H1 (cell line): ENCODE data around the gene TBK1. TPM values are rescaled to one million over a fixed set of nuclear protein-coding genes. Genes with fewer than 3 reads are reported as not detected.

Source experiments
- CTCF ChIA-PET: fragments of 300-600 bp; sonication (Branson Sonifier 250); formaldehyde crosslinking; loops from one replicate; lab custom pipeline; 2021; ENCODE audit not compliant: partially characterized antibody; lab: Charles Lee
- POLR2A ChIA-PET: fragments of 300-600 bp; sonication (Branson Sonifier 250); formaldehyde crosslinking; loops from one replicate; lab custom pipeline; 2021; ENCODE audit warnings: inconsistent platforms; ENCODE audit not compliant: partially characterized antibody; lab: Charles Lee
- DNase-seq, 2 experiments: peaks; one replicate each; pipeline versions ENCODE4 v3.0.0 to v3.0.0-alpha.2; 2010 to 2022; ENCODE audit warnings: low spot score in 2 of 2, low read depth in 1 of 2, mixed read lengths in 1 of 2
- FAIRE-seq: peaks from 2 replicates; lab custom pipeline; 2011; peaks lifted over from hg19 to GRCh38; lab: Jason Lieb, UNC
- H2AFZ ChIP-seq: 2 replicates; pipeline ENCODE4 v1.8.1; 2012; ENCODE audit warnings: low read length, inconsistent platforms
- H2AK5ac ChIP-seq: 2 replicates; pipeline ENCODE4 v1.6.1; 2013; ENCODE audit warnings: low read depth, low read length
- H2BK120ac ChIP-seq: replicated peaks from 2 replicates; pipeline ENCODE3; 2013; ENCODE audit warnings: low read depth, low read length, inconsistent platforms
- H2BK12ac ChIP-seq: 2 replicates; pipeline ENCODE4 v1.6.1; 2013; ENCODE audit warnings: low read depth, low read length
- H2BK15ac ChIP-seq: 2 replicates; pipeline ENCODE4 v1.6.1; 2013; ENCODE audit warnings: low read length
- H2BK20ac ChIP-seq: 2 replicates; pipeline ENCODE4 v1.6.1; 2013; ENCODE audit warnings: low read length
- H2BK5ac ChIP-seq: 2 replicates; pipeline ENCODE4 v1.6.1; 2013; ENCODE audit warnings: low read depth, low read length
- H3K14ac ChIP-seq: 2 replicates; pipeline ENCODE4 v1.6.1; 2013; ENCODE audit warnings: inconsistent platforms; ENCODE audit not compliant: insufficient read length
- H3K18ac ChIP-seq: 2 replicates; pipeline ENCODE4 v1.6.1; 2013; ENCODE audit warnings: low read length; ENCODE audit errors: extremely low read depth
- H3K23ac ChIP-seq: 2 replicates; pipeline ENCODE4 v1.6.1; 2013; ENCODE audit warnings: inconsistent platforms; ENCODE audit not compliant: insufficient read length
- H3K23me2 ChIP-seq: 2 replicates; pipeline ENCODE4 v1.6.1; 2013; ENCODE audit warnings: low read depth, low read length
- H3K27ac ChIP-seq: 2 replicates; pipeline ENCODE4 v1.6.1; 2011; ENCODE audit warnings: low read depth, low read length, inconsistent platforms
- H3K27me3 ChIP-seq, 4 experiments: replicated peaks in 1 of 4; 1 replicate in 1 of 4; 2 replicates in 3 of 4; pipeline versions ENCODE4 v1.6.1 to v1.8.1; 2011 to 2013; ENCODE audit warnings: low read length in 3 of 4, mild to moderate bottlenecking in 3 of 4, inconsistent platforms in 2 of 4, mixed read lengths in 2 of 4, moderate library complexity in 1 of 4; ENCODE audit not compliant: control insufficient read depth in 3 of 4, insufficient read depth in 3 of 4; ENCODE audit errors: extremely low read depth in 1 of 4
- H3K36me3 ChIP-seq, 4 experiments: 2 replicates each; pipeline versions ENCODE4 v1.6.1 to v1.8.1; 2011 to 2013; ENCODE audit warnings: mild to moderate bottlenecking in 4 of 4, low read length in 3 of 4, moderate library complexity in 2 of 4, control low read depth in 1 of 4, inconsistent platforms in 1 of 4; ENCODE audit not compliant: insufficient read depth in 4 of 4, control insufficient read depth in 2 of 4
- H3K4ac ChIP-seq: replicated peaks from 2 replicates; pipeline ENCODE3; 2013; ENCODE audit warnings: low read length, low read depth, mixed read lengths, inconsistent platforms; ENCODE audit not compliant: insufficient read length
- H3K4me1 ChIP-seq, 4 experiments: replicated peaks in 1 of 4; 1 replicate in 1 of 4; 2 replicates in 3 of 4; pipeline versions ENCODE4 v1.6.1 to v1.8.1; 2011 to 2013; ENCODE audit warnings: low read length in 3 of 4, inconsistent platforms in 2 of 4, mixed read lengths in 1 of 4; ENCODE audit not compliant: insufficient read depth in 4 of 4, control insufficient read depth in 3 of 4
- H3K4me2 ChIP-seq, 2 experiments: 2 replicates each; pipeline versions ENCODE4 v1.6.1 to v1.8.1; 2011 to 2013; ENCODE audit warnings: low read depth in 2 of 2, low read length in 2 of 2, control low read depth in 1 of 2, inconsistent platforms in 1 of 2, mild to moderate bottlenecking in 1 of 2; ENCODE audit not compliant: insufficient read depth in 1 of 2
- H3K4me3 ChIP-seq, 4 experiments: fragments of 200-600, 300-600 bp in 1 of 4; sonication (generic), shearing (Covaris generic), sonication (Bioruptor Twin) in 1 of 4; 2 replicates each; pipeline versions ENCODE4 v1.5.1 to v1.8.1; 2011 to 2016; ENCODE audit warnings: low read length in 4 of 4, low read depth in 3 of 4, control low read depth in 2 of 4, inconsistent platforms in 2 of 4, mild to moderate bottlenecking in 2 of 4, mixed read lengths in 1 of 4, moderate library complexity in 1 of 4; ENCODE audit not compliant: insufficient read depth in 2 of 4; ENCODE audit errors: extremely low read depth in 1 of 4
- H3K56ac ChIP-seq: replicated peaks from 2 replicates; pipeline ENCODE3; 2013; ENCODE audit warnings: low read depth, mild to moderate bottlenecking, mixed read lengths, low read length, inconsistent platforms; ENCODE audit not compliant: insufficient read length
- H3K79me1 ChIP-seq: 2 replicates; pipeline ENCODE4 v1.6.1; 2013; ENCODE audit warnings: low read depth, low read length, control low read depth
- H3K79me2 ChIP-seq, 2 experiments: 2 replicates each; pipeline versions ENCODE4 v1.6.1 to v1.8.1; 2012 to 2013; ENCODE audit warnings: low read length in 2 of 2, mild to moderate bottlenecking in 2 of 2, inconsistent platforms in 1 of 2; ENCODE audit not compliant: insufficient read depth in 2 of 2, control insufficient read depth in 1 of 2
- H3K9ac ChIP-seq, 4 experiments: replicated peaks in 1 of 4; 1 replicate in 1 of 4; 2 replicates in 3 of 4; pipeline versions ENCODE4 v1.6.1 to v1.8.1; 2011 to 2013; ENCODE audit warnings: low read depth in 3 of 4, low read length in 3 of 4, control low read depth in 2 of 4, mild to moderate bottlenecking in 2 of 4, moderate library complexity in 2 of 4, inconsistent platforms in 1 of 4; ENCODE audit errors: extremely low read depth in 1 of 4
- H3K9me3 ChIP-seq, 2 experiments: 2 replicates each; pipeline versions ENCODE4 v1.6.1 to v1.8.1; 2012 to 2013; ENCODE audit warnings: mild to moderate bottlenecking in 2 of 2, moderate library complexity in 2 of 2, control low read depth in 1 of 2, inconsistent platforms in 1 of 2, low read depth in 1 of 2, low read length in 1 of 2, mixed read lengths in 1 of 2; ENCODE audit not compliant: insufficient read depth in 2 of 2
- H4K20me1 ChIP-seq, 2 experiments: replicated peaks in 1 of 2; 2 replicates each; pipeline versions ENCODE3 to v1.8.1; 2011 to 2013; ENCODE audit warnings: inconsistent platforms in 2 of 2, low read length in 2 of 2, mild to moderate bottlenecking in 1 of 2; ENCODE audit not compliant: insufficient read depth in 2 of 2, control insufficient read depth in 1 of 2
- H4K5ac ChIP-seq: 2 replicates; pipeline ENCODE4 v1.6.1; 2013; ENCODE audit warnings: low read length, low read depth, mixed read lengths, inconsistent platforms; ENCODE audit not compliant: insufficient read length
- H4K8ac ChIP-seq: 2 replicates; pipeline ENCODE4 v1.8.0; 2013; ENCODE audit warnings: mild to moderate bottlenecking, moderate library complexity, low read length, inconsistent platforms; ENCODE audit not compliant: insufficient read depth; ENCODE audit errors: extremely low read depth
- H4K91ac ChIP-seq: replicated peaks from 2 replicates; pipeline ENCODE3; 2013; ENCODE audit warnings: low read length, mixed read lengths, inconsistent platforms; ENCODE audit not compliant: insufficient read length
- ASH2L ChIP-seq: fragments of 200-600, 300-600 bp; sonication (generic); IDR thresholded peaks from one replicate; pipeline ENCODE4 v1.7.1; 2017; ENCODE audit warnings: low read length
- BRCA1 ChIP-seq: IDR thresholded peaks from 2 replicates; pipeline ENCODE4 v1.6.1; 2012; ENCODE audit warnings: low read depth, low read length, improper control_type of control experiment
- CBX8 ChIP-seq: fragments of 300-800, 300-1000 bp; sonication (generic); IDR thresholded peaks from 2 replicates; pipeline ENCODE4 v1.7.1; 2016; ENCODE audit warnings: low read depth, low read length, borderline replicate concordance
- CREB1 ChIP-seq: IDR thresholded peaks from 2 replicates; pipeline ENCODE4 v1.6.1; 2012; ENCODE audit warnings: inconsistent platforms
- HDAC2 ChIP-seq, 2 experiments: fragments of 300-600 bp in 1 of 2; sonication (generic) in 1 of 2; IDR thresholded peaks; 2 replicates each; pipeline ENCODE4 v1.6.1; 2011 to 2012; ENCODE audit warnings: low read depth in 2 of 2, low read length in 2 of 2, mild to moderate bottlenecking in 2 of 2, moderate library complexity in 2 of 2, borderline replicate concordance in 1 of 2, inconsistent platforms in 1 of 2
- HDAC6 ChIP-seq: IDR thresholded peaks from one replicate; pipeline ENCODE4 v1.7.1; 2012; ENCODE audit warnings: low read depth, mild to moderate bottlenecking, inconsistent platforms, low read length, moderate library complexity
- KDM5A ChIP-seq: fragments of 200-600 bp; IDR thresholded peaks from 2 replicates; pipeline ENCODE4 v1.7.1; 2012; ENCODE audit warnings: mild to moderate bottlenecking, low read length, inconsistent platforms, mixed read lengths
- POU5F1 ChIP-seq: IDR thresholded peaks from 2 replicates; pipeline ENCODE4 v1.6.1; 2011; ENCODE audit warnings: low read depth, mild to moderate bottlenecking, low read length, moderate library complexity
- SUZ12 ChIP-seq: fragments of 200-600 bp; sonication (generic); IDR thresholded peaks from 2 replicates; pipeline ENCODE4 v1.6.1; 2012; ENCODE audit warnings: mild to moderate bottlenecking, inconsistent platforms, low read length, moderate library complexity, mixed read lengths
- TCF12 ChIP-seq: IDR thresholded peaks from 2 replicates; pipeline ENCODE4 v1.6.1; 2011; ENCODE audit warnings: low read depth, mild to moderate bottlenecking, low read length
- TEAD4 ChIP-seq: IDR thresholded peaks from 2 replicates; pipeline ENCODE4 v1.6.1; 2012; ENCODE audit warnings: low read depth, low read length, inconsistent platforms, mixed read lengths
- YY1 ChIP-seq: IDR thresholded peaks from 2 replicates; pipeline ENCODE4 v1.6.1; 2011; ENCODE audit warnings: low read depth, mild to moderate bottlenecking, low read length
- WGBS, 2 experiments: shearing (Covaris generic) in 1 of 2; methylation state at CpG; one replicate each; pipeline versions ENCODE4 v1.1.6 to v1.1.7; 2013 to 2015; ENCODE audit warnings: low lambda C conversion rate in 2 of 2, mixed read lengths in 2 of 2, inconsistent platforms in 1 of 2, low coverage in 1 of 2, missing lambda C conversion rate in 1 of 2; ENCODE audit not compliant: insufficient replicate concordance in 2 of 2, insufficient coverage in 1 of 2, insufficient read length in 1 of 2; ENCODE audit errors: extremely low coverage in 1 of 2, missing lambda C conversion rate in 1 of 2; 5-methylcytosine and 5-hydroxymethylcytosine counted together
- polyA plus RNA-seq, 7 experiments: library from polyadenylated mRNA; depleted of rRNA in 3 of 7; stranded (reverse) in 5 of 7; unstranded in 2 of 7; fragments of >200 nt in 5 of 7; fragments of 200-250 nt in 2 of 7; gene quantifications; 1 replicate in 5 of 7; 2 replicates in 1 of 7; 4 replicates in 1 of 7; pipeline versions ENCODE4 v1.2.1 to v1.2.3, GENCODE V29; 2011 to 2013; ENCODE audit warnings: missing spikeins in 2 of 7, mixed read lengths in 2 of 7
- total RNA-seq: library from RNA; stranded (reverse); fragmentation: NEBNext Ultra II Directional; extraction: Animal tissue kit (Norgen Biotek cat#: 25700); gene quantifications from 2 replicates; pipeline ENCODE4 v1.2.1, GENCODE V29; 2021

The TBK1 gene
- total and polyA plus RNA-seq, 2 of the 8 experiments (the other 6 are each of a cell fraction or from before 2014, with no cell fraction given), result 5.3 to 20.4 TPM

GRCh38 chr12:64403707-64404469 is 48.0 kb upstream of the TBK1 start, which contains the start of gene XPOT:
Gene XPOT, plus strand, starts transcription at chr12:64404392. Its CDS starts 5,644 bp downstream, at chr12:64410036.
- H4K8ac ChIP-seq, result peak within 1 kb of the TSS; percentile 97
- H2BK20ac ChIP-seq, result no peak within 1 kb of the TSS
- peak within 1 kb of the TSS; percentile 82 for H3K56ac ChIP-seq
- H3K4me3 ChIP-seq, result peak within 1 kb of the TSS; percentile 73 to 96 (median 89)
- peak within 1 kb of the TSS; percentile 98 for H2BK5ac ChIP-seq
- H4K20me1 ChIP-seq, result peaks cover 5 to 11% of the 10 kb centered on the region in 2 experiments
- H3K36me3 ChIP-seq, result no peaks in the 10 kb centered on the region
- POLR2A ChIA-PET, result interaction anchor here (0.8 to 2.2 kb wide), 20 partner anchors 10 to 208 kb away, joined by 3 to 10 read pairs (median 3); partner anchors contain the start of gene C12orf56
- H3K27me3 ChIP-seq, result no peaks in the 10 kb centered on the region
- 0 out of 2 replicates have a peak within 1 kb of the TSS, but pooled peaks have one; percentile 88 for H2BK15ac ChIP-seq
- peak within 1 kb of the TSS; percentile 78 to 94 for H3K4me2 ChIP-seq
- CTCF ChIA-PET, result interaction anchor here (0.8 kb wide), 1 partner anchor 132 kb away, joined by 3 read pairs; no protein-coding TSS in a partner anchor
- FAIRE-seq (no peak), DNase-seq (peak; percentile 87 to 95)
- no peaks in the 10 kb centered on the region for H3K9me3 ChIP-seq
- peak within 1 kb of the TSS; percentile 96 for H4K91ac ChIP-seq
- no peak within 1 kb of the TSS for H3K14ac ChIP-seq
- H2BK120ac ChIP-seq, result no peak within 1 kb of the TSS
- H2BK12ac ChIP-seq, result peak within 1 kb of the TSS; percentile 95; the same call in 1 of the 2 replicates
- peaks cover 9% of the 10 kb centered on the region; the same call in 1 of the 2 replicates for H3K23me2 ChIP-seq
- 16% methylated on average over 60 of the region's 60 CpGs; no CpG with 5 or more reads in 1 of the 2 experiments for WGBS, 2 experiments
- H3K4me1 ChIP-seq, result peaks cover 0 to 5% (median 3%) of the 10 kb centered on the region in 4 experiments; a peak in 3 of 7 replicates
- H2AK5ac ChIP-seq, result peak within 1 kb of the TSS; percentile 96
- H3K18ac ChIP-seq, result peak within 1 kb of the TSS; percentile 97
- H4K5ac ChIP-seq, result peak within 1 kb of the TSS; percentile 97
- H3K9ac ChIP-seq, result peak within 1 kb of the TSS; percentile 91 to 96 (median 93)
- peak within 1 kb of the TSS; percentile 94 for H3K27ac ChIP-seq
- 0 out of 2 replicates have a peak, but pooled peaks cover 5% of the 10 kb centered on the region for H3K79me1 ChIP-seq
- H3K23ac ChIP-seq, result no peak within 1 kb of the TSS
- H3K4ac ChIP-seq, result peak within 1 kb of the TSS; percentile 91
- H2AFZ ChIP-seq, result no peak within 1 kb of the TSS
- peaks cover 15 to 41% of the 10 kb centered on the region in 2 experiments for H3K79me2 ChIP-seq
- TF ChIP-seq TCF12 (no peak), BRCA1 (no peak), CREB1 (peak; percentile 90), POU5F1 (no peak), ASH2L (no peak), TEAD4 (peak; percentile 28; the same call in 1 of the 2 replicates), HDAC6 (no peak), SUZ12 (no peak), YY1 (no peak), HDAC2 (IDR thresholded peaks at IDR 0.05; ENCODE audit: borderline replicate concordance in 1 of 2, low read depth in 2 of 2, low read length in 2 of 2) (no peak), CBX8 (no peak), KDM5A (no peak)
